Memory B cell (primary cell): ENCODE measurements around the gene PRCD.
"Not testable (repeated sequence)": the region's sequence is repeated elsewhere in the genome, so short reads cannot be mapped to it uniquely, and the experiment has no call there.

Source experiments
- ATAC-seq: fragments of 150-1000 bp; cut with Tn5 transposase; 2 replicates; pipeline ENCODE4 v1.10.0; 2021; ENCODE audit warnings: low read depth, mild to moderate bottlenecking, moderate library complexity
- DNase-seq, 2 donors: peaks; one replicate each; pipeline ENCODE4 v3.0.0; 2022; ENCODE audit warnings: low spot score in 2 of 2
- H3K27ac Mint-ChIP-seq: one replicate; pipeline ENCODE4 v1.8.0; 2022; ENCODE audit warnings: mild to moderate bottlenecking, moderate library complexity, mixed read lengths
- H3K27me3 Mint-ChIP-seq: one replicate; pipeline ENCODE4 v1.8.0; 2022; ENCODE audit warnings: mixed read lengths
- H3K36me3 Mint-ChIP-seq: one replicate; pipeline ENCODE4 v1.8.0; 2022; ENCODE audit warnings: mild to moderate bottlenecking, mixed read lengths
- H3K4me1 Mint-ChIP-seq: one replicate; pipeline ENCODE4 v1.8.0; 2022; ENCODE audit warnings: mixed read lengths
- H3K4me3 Mint-ChIP-seq: one replicate; pipeline ENCODE4 v1.8.0; 2022; ENCODE audit warnings: mild to moderate bottlenecking, moderate library complexity, mixed read lengths
- H3K9me3 Mint-ChIP-seq: one replicate; pipeline ENCODE4 v1.8.0; 2022; ENCODE audit warnings: mixed read lengths

Gene PRCD

DNA sequence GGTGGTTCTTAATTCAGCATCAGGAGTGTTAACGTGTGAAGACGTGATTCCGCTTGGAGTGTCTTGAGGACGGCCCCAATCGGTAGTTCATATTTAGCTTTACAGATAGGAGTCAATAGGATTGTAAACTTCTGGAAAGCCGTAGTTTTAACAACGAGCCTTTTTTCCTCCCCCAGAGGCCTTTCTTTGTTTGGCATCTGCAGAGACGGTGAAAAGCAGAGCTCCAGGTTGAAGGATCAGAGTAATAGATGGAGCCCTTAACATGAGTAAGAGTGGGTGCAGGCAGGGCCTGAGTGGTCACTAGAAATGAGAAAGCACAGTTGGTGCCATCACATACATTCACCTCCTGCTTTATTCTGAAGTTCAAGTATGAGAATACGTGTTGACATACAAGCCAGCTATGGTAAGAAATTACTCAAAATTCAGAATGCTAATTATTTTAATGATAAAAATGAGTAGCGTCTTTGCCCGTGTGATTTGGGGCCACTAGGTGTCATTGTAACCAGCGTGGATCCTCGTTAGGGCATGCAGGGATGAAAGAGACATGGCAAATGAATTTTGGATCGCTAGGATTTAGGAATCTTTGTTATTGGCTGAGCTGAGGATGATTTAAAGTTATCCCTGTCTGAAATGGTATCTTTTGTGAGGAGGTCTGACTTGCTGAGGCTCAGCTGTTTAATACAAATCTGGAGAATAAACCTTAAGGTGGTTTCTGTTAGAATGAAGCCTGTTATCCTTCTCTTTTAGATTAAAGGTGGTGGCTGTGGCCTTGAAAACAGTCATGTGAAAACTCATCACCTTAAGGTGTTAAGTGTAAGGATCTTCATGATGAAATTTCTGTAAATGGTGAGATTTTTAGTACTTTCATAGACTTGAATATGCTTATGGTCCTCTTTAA, 18.6 kb downstream of the PRCD start:
- peak overlapping the region; percentile 95 for H3K4me3 Mint-ChIP-seq
- H3K27me3 Mint-ChIP-seq: no peaks in the 10 kb centered on the region
- ATAC-seq: no peak
- H3K36me3 Mint-ChIP-seq: peaks cover 6% of the 10 kb centered on the region
- no peak for DNase-seq
- peaks cover 35% of the 10 kb centered on the region for H3K4me1 Mint-ChIP-seq
- H3K27ac Mint-ChIP-seq: peak overlapping the region; percentile 98
- H3K9me3 Mint-ChIP-seq: no peaks in the 10 kb centered on the region

DNA sequence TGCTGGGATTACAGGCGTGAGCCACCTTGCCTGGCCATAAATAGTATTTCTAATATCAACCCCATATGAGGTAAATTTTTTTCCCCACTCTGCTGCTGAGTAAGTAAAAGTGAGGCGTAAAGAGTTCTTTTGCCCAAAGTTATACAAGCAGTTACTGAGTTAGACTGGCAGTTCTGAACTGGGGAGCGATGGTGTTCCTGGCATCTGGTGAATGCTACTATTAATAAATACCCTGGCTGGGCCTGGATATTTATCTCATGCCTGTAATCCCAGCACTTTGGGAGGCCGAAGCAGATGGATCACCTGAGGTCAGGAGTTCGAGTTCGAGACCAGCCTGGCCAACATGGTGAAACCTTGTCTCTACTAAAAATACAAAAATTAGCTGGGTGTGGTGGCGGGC, 19.6 kb downstream of the PRCD start:
- H3K36me3 Mint-ChIP-seq, DNase-seq, H3K27ac Mint-ChIP-seq, H3K9me3 Mint-ChIP-seq, H3K27me3 Mint-ChIP-seq, H3K4me3 Mint-ChIP-seq, ATAC-seq: not testable (repeated sequence)
- peaks cover 34% of the 10 kb centered on the region for H3K4me1 Mint-ChIP-seq

DNA sequence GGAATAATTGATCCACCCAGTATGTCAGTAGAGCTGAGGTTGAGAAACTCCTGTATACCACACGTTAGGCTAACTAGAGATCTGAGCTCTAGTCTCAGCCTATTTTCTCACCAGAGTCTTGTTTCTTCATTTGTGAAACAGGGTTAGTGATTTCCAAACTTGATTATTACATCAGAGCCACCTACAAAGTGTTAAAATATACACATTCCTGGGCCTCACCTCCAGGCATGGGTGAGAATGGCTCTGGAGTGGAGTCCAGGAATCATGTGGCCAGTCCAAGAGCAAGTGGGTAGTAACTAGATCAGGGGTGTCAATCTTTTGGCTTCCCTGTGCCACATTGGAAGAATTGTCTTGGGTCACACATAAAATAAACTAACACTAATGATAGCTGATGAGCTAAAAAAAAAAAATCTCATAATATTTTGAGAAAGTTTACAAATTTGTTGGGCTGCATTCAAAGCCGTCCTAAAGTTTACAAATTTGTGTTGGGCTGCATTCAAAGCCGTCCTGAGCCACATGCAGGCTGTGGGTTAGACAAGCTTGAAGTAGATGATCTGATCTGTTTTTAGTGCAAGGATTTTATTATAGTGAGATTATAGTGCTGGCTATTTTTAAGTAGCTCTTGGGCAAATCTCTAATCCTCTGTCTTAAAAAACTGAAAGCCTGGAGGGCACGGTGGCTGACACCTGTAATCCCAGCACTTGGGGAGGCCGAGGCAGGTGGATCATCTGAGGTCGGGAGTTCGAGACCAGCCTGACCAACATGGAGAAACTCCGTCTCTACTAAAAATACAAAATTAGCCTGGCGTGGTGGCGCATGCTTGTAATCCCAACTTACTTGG, 20.4 kb downstream of the PRCD start:
- H3K9me3 Mint-ChIP-seq: no peaks in the 10 kb centered on the region
- no peaks in the 10 kb centered on the region for H3K27me3 Mint-ChIP-seq
- H3K27ac Mint-ChIP-seq: peak overlapping the region; percentile 88
- H3K4me3 Mint-ChIP-seq: peak overlapping the region; percentile 51
- no peak for DNase-seq
- H3K4me1 Mint-ChIP-seq: peaks cover 30% of the 10 kb centered on the region
- H3K36me3 Mint-ChIP-seq: peaks cover 6% of the 10 kb centered on the region
- no peak for ATAC-seq

GRCh38 chr17:76560877-76561221, 21.0 kb downstream of the PRCD start:
- H3K36me3 Mint-ChIP-seq: peaks cover 11% of the 10 kb centered on the region
- DNase-seq (no peak), ATAC-seq (no peak)
- peak overlapping the region; percentile 51 for H3K4me3 Mint-ChIP-seq
- no peaks in the 10 kb centered on the region for H3K27me3 Mint-ChIP-seq
- H3K4me1 Mint-ChIP-seq: peaks cover 31% of the 10 kb centered on the region
- no peaks in the 10 kb centered on the region for H3K9me3 Mint-ChIP-seq
- H3K27ac Mint-ChIP-seq: peak overlapping the region; percentile 88

DNA sequence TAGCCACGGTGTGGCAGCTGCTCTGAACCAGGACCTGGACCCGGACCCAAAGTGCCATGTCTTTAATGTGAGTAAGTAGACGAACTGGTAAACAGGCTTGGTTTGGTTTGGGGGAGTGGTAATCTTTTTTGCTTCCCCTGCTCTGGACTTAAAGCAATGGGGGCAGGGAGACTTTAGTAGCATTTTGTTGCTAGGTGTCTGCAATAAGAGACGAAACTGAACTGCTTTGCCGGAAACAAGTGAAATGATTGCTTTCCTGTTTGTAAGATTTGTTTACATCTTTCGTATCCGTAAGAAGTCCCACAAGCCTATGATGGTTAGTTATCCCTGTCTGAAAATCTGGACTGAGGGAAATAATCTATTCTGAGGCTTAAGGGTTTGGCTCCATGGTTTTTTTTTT, 21.5 kb downstream of the PRCD start:
- Mint-ChIP-seq H3K36me3 (peaks cover 16% of the 10 kb centered on the region), H3K27ac (peak overlapping the region; percentile 88), H3K27me3 (no peaks in the 10 kb centered on the region), H3K4me3 (peak overlapping the region; percentile 37), H3K9me3 (no peaks in the 10 kb centered on the region), H3K4me1 (peaks cover 35% of the 10 kb centered on the region)
- ATAC-seq: peak; percentile 7
- no peak for DNase-seq

DNA sequence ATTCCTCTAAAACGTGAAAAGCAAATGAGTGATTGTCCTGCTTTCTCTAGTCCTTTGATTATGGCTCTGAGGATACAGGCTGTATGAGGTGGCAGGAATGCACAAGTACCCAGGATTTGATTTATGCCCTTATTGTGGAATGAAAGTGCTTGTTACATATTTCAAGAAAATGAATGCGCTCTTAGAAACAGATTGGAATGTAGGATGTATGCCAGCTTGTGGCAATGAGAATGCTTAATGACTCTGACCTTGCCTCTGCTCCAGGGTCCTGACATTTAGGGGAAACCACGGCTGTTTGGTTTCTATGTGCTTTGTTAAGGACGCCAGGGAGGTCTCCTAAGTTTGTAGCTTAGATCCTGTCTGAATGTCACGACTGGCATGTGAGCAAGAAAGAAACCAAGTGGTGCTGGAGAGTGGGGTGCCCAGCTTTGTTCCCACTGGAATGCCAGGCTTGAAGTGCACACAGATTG, 22.0 kb downstream of the PRCD start:
- DNase-seq (no peak), ATAC-seq (no peak)
- H3K4me1 Mint-ChIP-seq: peaks cover 38% of the 10 kb centered on the region
- H3K9me3 Mint-ChIP-seq: no peaks in the 10 kb centered on the region
- H3K4me3 Mint-ChIP-seq: peak overlapping the region; percentile 22
- H3K27ac Mint-ChIP-seq: peak overlapping the region; percentile 88
- no peaks in the 10 kb centered on the region for H3K27me3 Mint-ChIP-seq
- peaks cover 19% of the 10 kb centered on the region for H3K36me3 Mint-ChIP-seq

- DNase-seq (no peak), ATAC-seq (no peak)
- Mint-ChIP-seq H3K27me3 (no peaks in the 10 kb centered on the region), H3K27ac (peak overlapping the region; percentile 15), H3K36me3 (peaks cover 22% of the 10 kb centered on the region), H3K4me1 (peaks cover 42% of the 10 kb centered on the region), H3K9me3 (no peaks in the 10 kb centered on the region), H3K4me3 (no peak overlapping the region)
Observed at GRCh38 chr17:76562734-76563148, 22.9 kb downstream of the PRCD start.

DNA sequence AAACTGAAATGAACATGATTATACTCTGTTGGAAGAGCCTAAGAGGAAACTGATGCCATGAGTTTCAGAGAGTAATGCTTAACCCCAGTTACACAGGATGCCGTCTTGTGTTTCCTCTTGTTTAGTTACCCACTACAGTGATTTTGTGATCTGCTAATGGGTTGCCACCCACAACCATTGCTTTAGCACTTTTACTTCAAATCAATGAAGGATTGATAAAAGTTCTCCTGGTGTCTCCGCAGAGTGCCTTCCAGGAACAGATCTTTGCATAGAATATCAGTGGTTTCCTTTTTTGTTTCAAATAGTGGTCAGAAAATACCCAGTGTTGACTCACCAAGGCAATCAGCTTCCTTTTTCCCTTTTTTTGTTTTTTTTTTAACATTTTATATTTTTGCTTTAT, 23.5 kb downstream of the PRCD start:
- H3K9me3 Mint-ChIP-seq, ATAC-seq, H3K27me3 Mint-ChIP-seq, H3K4me3 Mint-ChIP-seq, DNase-seq: not testable (repeated sequence)
- H3K36me3 Mint-ChIP-seq: peaks cover 22% of the 10 kb centered on the region
- peak overlapping the region; percentile 15 for H3K27ac Mint-ChIP-seq
- H3K4me1 Mint-ChIP-seq: peaks cover 47% of the 10 kb centered on the region

- Mint-ChIP-seq H3K4me1 (peaks cover 46% of the 10 kb centered on the region), H3K36me3 (peaks cover 22% of the 10 kb centered on the region), H3K27ac (peak overlapping the region; percentile 72)
- ATAC-seq, H3K27me3 Mint-ChIP-seq, H3K4me3 Mint-ChIP-seq, H3K9me3 Mint-ChIP-seq, DNase-seq: not testable (repeated sequence)
Observed at GRCh38 chr17:76564991-76565727, 25.3 kb downstream of the PRCD start.

DNA sequence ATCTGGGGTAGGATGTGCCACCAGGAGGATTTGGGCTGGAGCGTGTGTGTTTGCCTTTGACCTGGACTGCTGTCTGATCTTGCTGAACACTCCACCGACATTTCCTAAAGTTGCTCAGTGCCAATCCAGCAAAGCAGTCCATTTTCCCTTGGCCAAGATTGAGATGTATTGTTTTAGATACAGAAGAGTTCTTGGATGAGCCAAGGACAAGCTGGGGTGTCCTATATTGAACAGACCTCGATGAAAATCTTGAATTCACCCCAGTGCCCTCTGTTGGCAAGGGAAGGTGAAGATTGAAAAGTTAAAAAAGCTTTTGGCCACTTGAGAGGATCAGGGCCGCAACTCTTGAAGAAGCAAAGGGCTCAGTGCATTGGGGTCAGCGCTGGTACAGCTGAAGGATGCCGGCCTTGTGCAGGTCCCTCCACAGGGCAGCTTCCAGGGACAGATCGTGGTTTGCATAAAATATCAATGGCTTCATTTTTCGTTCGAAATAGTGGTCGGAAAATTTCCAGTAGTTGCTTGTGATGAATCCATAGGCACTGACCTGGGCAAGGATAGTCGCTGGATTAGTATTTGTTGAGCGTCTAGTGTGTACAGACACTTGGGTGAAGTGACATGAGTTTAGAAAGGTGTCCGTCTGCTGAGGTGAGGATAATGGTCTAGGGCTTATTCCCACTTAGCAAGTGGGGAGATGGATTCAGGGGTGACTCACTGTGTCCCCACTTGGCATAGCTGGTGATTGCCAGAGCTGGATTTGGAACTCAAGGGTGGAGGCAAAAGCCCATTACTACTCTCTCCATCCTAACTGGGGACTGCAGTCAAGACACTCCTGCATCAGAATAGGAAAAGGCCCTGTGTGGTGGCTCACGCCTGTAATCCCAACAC, 26.1 kb downstream of the PRCD start:
- H3K4me3 Mint-ChIP-seq: no peak overlapping the region
- peak overlapping the region; percentile 72 for H3K27ac Mint-ChIP-seq
- H3K4me1 Mint-ChIP-seq: peaks cover 46% of the 10 kb centered on the region
- no peak for DNase-seq
- H3K9me3 Mint-ChIP-seq: no peaks in the 10 kb centered on the region
- peaks cover 2% of the 10 kb centered on the region for H3K27me3 Mint-ChIP-seq
- ATAC-seq: no peak
- peaks cover 22% of the 10 kb centered on the region for H3K36me3 Mint-ChIP-seq

- ATAC-seq: no peak
- Mint-ChIP-seq H3K4me3 (no peak overlapping the region), H3K36me3 (peaks cover 22% of the 10 kb centered on the region), H3K27me3 (peaks cover 2% of the 10 kb centered on the region), H3K4me1 (peaks cover 45% of the 10 kb centered on the region), H3K9me3 (no peaks in the 10 kb centered on the region), H3K27ac (peak overlapping the region; percentile 86)
- DNase-seq: no peak
Observed at GRCh38 chr17:76566613-76566943, 26.7 kb downstream of the PRCD start.

DNA sequence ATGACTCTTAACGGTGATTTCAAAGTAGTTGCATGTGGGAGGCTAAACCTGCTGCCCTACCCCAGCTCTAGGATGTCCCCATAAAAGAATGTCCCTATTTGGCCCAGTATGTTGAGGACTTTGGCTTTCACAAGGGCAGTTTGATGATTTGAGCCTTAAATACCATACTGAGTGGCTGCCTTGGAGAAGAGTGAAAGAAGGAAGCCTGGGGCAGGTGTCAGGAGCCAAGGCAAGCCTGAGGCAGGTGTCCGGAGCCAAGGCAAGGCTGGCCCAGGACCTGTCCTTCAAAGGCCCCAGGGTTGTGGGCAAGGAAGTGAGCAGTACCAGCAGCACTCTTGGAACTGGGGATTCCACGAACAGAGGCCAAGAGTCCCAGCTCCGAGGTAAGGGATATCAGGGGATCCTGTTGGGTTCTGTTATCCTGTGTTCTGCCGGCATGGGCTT, 27.2 kb downstream of the PRCD start:
- peaks cover 40% of the 10 kb centered on the region for H3K4me1 Mint-ChIP-seq
- H3K4me3 Mint-ChIP-seq: no peak overlapping the region
- H3K27me3 Mint-ChIP-seq: peaks cover 2% of the 10 kb centered on the region
- no peaks in the 10 kb centered on the region for H3K9me3 Mint-ChIP-seq
- H3K36me3 Mint-ChIP-seq: peaks cover 19% of the 10 kb centered on the region
- ATAC-seq: no peak
- DNase-seq: no peak
- peak overlapping the region; percentile 86 for H3K27ac Mint-ChIP-seq
